Thyroid gland (tissue), 4 donors: Measurements from ENCODE around the gene LAMA4. TPM values are rescaled to one million over a fixed set of nuclear protein-coding genes. Genes with fewer than 3 reads are reported as not detected.

Experiments
- DNase-seq, 2 donors: peaks; one replicate each; pipeline ENCODE4 v3.0.0-alpha.2; 2019
- H3K27ac ChIP-seq, 3 donors: fragments of 200-600 bp; sonication (generic); 1 replicate in 2 of 3; 2 replicates in 1 of 3; pipeline ENCODE4 v1.5.1; 2016 to 2019; ENCODE audit warnings: mild to moderate bottlenecking in 1 of 3, moderate library complexity in 1 of 3
- H3K27me3 ChIP-seq: fragments of 200-600 bp; sonication (generic); one replicate; pipeline ENCODE4 v1.5.1; 2019
- H3K36me3 ChIP-seq, 2 donors: fragments of 200-600 bp; sonication (generic); one replicate each; pipeline ENCODE4 v1.5.1; 2016 to 2019
- H3K4me1 ChIP-seq, 2 donors: fragments of 200-600 bp; sonication (generic); one replicate each; pipeline ENCODE4 v1.5.1; 2017 to 2019
- H3K4me3 ChIP-seq, 3 donors: fragments of 200-600 bp; sonication (generic); replicated peaks in 1 of 3; 1 replicate in 2 of 3; 2 replicates in 1 of 3; pipeline ENCODE4 v1.5.1; 2016; ENCODE audit warnings: mild to moderate bottlenecking in 1 of 3
- H3K9me3 ChIP-seq: fragments of 200-600 bp; sonication (generic); one replicate; pipeline ENCODE4 v1.5.1; 2017
- POLR2A ChIP-seq, 2 donors: fragments of 450-650 bp; IDR thresholded peaks; one replicate each; pipeline ENCODE4 v1.6.1; 2017; ENCODE audit warnings: antibody characterized with exemption in 2 of 2, mild to moderate bottlenecking in 2 of 2, moderate library complexity in 1 of 2
- WGBS, 2 donors: methylation state at CpG; one replicate each; pipeline ENCODE4 v1.1.5; 2017; 5-methylcytosine and 5-hydroxymethylcytosine counted together
- intact Hi-C: fragments of 100-400 bp; cut with DNase I; formaldehyde crosslinking; loops from one replicate; pipeline ENCODE4 v1.15.1; 2023
- total RNA-seq, 4 donors: library from RNA; depleted of rRNA; stranded (reverse); fragments of >200 nt; gene quantifications; one replicate each; pipeline ENCODE4 v1.2.3, GENCODE V29; 2016
- TF ChIP-seq, protein P1 (sequence below), 6 experiments: fragments of 200-600 bp in 3 of 6; fragments of 450-650 bp in 3 of 6; sonication (generic) in 3 of 6; IDR thresholded peaks; one replicate each; pipeline ENCODE4 v1.5.1; 2016 to 2019; ENCODE audit warnings: antibody characterized with exemption in 6 of 6, mild to moderate bottlenecking in 2 of 6, inconsistent platforms in 1 of 6, moderate library complexity in 1 of 6

LAMA4 gene
- total RNA-seq, 4 donors from 2014 or later = 29.9 to 40.0 (median 35.3) TPM

DNA sequence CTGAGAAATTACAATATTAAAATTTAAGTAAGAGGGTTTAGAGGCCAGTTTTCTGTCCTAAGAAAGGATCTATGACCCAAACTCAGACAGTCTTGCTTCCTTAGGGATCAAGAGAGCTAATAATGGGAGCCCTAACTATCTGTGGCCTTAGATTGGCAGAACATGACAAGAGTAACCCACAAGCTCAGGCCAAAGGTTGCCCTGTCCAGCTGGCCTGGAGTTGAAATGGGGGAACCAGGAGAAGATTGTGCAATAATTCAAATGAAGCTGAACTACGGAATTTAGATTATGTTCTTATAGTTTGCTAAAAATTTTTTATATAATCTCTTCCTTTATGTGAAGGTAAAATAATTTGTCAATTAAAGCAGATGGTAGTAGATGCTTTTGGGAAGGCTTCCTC is 26.4 kb downstream of the LAMA4 start:
- H3K27me3 ChIP-seq = no peaks in the 10 kb centered on the region
- intact Hi-C loops = no loop called here
- 69 to 84% methylated on average over 1 of the region's 1 CpG for WGBS, 2 donors
- no peak for TF ChIP-seq POLR2A (IDR thresholded peaks at IDR 0.05)
- TF ChIP-seq, protein P1, sequence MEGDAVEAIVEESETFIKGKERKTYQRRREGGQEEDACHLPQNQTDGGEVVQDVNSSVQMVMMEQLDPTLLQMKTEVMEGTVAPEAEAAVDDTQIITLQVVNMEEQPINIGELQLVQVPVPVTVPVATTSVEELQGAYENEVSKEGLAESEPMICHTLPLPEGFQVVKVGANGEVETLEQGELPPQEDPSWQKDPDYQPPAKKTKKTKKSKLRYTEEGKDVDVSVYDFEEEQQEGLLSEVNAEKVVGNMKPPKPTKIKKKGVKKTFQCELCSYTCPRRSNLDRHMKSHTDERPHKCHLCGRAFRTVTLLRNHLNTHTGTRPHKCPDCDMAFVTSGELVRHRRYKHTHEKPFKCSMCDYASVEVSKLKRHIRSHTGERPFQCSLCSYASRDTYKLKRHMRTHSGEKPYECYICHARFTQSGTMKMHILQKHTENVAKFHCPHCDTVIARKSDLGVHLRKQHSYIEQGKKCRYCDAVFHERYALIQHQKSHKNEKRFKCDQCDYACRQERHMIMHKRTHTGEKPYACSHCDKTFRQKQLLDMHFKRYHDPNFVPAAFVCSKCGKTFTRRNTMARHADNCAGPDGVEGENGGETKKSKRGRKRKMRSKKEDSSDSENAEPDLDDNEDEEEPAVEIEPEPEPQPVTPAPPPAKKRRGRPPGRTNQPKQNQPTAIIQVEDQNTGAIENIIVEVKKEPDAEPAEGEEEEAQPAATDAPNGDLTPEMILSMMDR (IDR thresholded peaks at IDR 0.05) = no peak
- DNase-seq = no peak
- no peak overlapping the region for H3K4me3 ChIP-seq
- H3K27ac ChIP-seq = peak overlapping the region; percentile 9 to 48 (median 37)
- peaks cover 0 to 6% of the 10 kb centered on the region in 2 donors for H3K4me1 ChIP-seq
- H3K9me3 ChIP-seq = no peaks in the 10 kb centered on the region
- H3K36me3 ChIP-seq = no peaks in the 10 kb centered on the region

- Histone ChIP-seq H3K4me1 (peaks cover 0 to 8% of the 10 kb centered on the region in 2 donors), H3K36me3 (no peaks in the 10 kb centered on the region), H3K9me3 (no peaks in the 10 kb centered on the region), H3K27me3 (no peaks in the 10 kb centered on the region), H3K27ac (peak overlapping the region; percentile 9 to 48 (median 37)), H3K4me3 (no peak overlapping the region)
- WGBS, 2 donors = 72 to 84% methylated on average over 2 of the region's 2 CpGs
- DNase-seq = no peak
- TF ChIP-seq, protein P1 (IDR thresholded peaks at IDR 0.05) = no peak
- no peak for TF ChIP-seq POLR2A (IDR thresholded peaks at IDR 0.05)
- intact Hi-C loops = no loop called here
These were observed 27.0 kb downstream of the LAMA4 start for GRCh38 chr6:112227411-112227810.

GRCh38 chr6:112225691-112226090 is 28.7 kb downstream of the LAMA4 start:
- 69 to 83% methylated on average over 1 of the region's 1 CpG for WGBS, 2 donors
- no peak for DNase-seq
- H3K4me1 ChIP-seq = peaks cover 0 to 10% of the 10 kb centered on the region in 2 donors
- TF ChIP-seq POLR2A (IDR thresholded peaks at IDR 0.05) = no peak
- TF ChIP-seq, protein P1 (IDR thresholded peaks at IDR 0.05) = no peak
- H3K4me3 ChIP-seq = no peak overlapping the region
- intact Hi-C loops = no loop called here
- no peaks in the 10 kb centered on the region for H3K36me3 ChIP-seq
- H3K27ac ChIP-seq = no peak overlapping the region
- H3K9me3 ChIP-seq = no peaks in the 10 kb centered on the region
- no peaks in the 10 kb centered on the region for H3K27me3 ChIP-seq

- intact Hi-C loops = no loop called here
- TF ChIP-seq, protein P1 (IDR thresholded peaks at IDR 0.05) = no peak
- TF ChIP-seq POLR2A (IDR thresholded peaks at IDR 0.05) = no peak
- H3K27ac ChIP-seq = peak overlapping the region in 1 of 3 donors; percentile 60
- H3K9me3 ChIP-seq = no peaks in the 10 kb centered on the region
- no peaks in the 10 kb centered on the region for H3K36me3 ChIP-seq
- 81 to 90% methylated on average over 2 of the region's 2 CpGs for WGBS, 2 donors
- H3K4me1 ChIP-seq = peaks cover 0 to 10% of the 10 kb centered on the region in 2 donors
- H3K4me3 ChIP-seq = no peak overlapping the region
- H3K27me3 ChIP-seq = no peaks in the 10 kb centered on the region
- DNase-seq = no peak
These were observed 30.3 kb downstream of the LAMA4 start for GRCh38 chr6:112224088-112224487.

- no peaks in the 10 kb centered on the region for H3K27me3 ChIP-seq
- WGBS, 2 donors = 67 to 80% methylated on average over 3 of the region's 3 CpGs
- TF ChIP-seq POLR2A (IDR thresholded peaks at IDR 0.05) = no peak
- TF ChIP-seq, protein P1 (IDR thresholded peaks at IDR 0.05) = no peak
- intact Hi-C loops = no loop called here
- no peaks in the 10 kb centered on the region for H3K36me3 ChIP-seq
- H3K4me3 ChIP-seq = no peak overlapping the region
- DNase-seq = no peak
- peak overlapping the region in 2 of 3 donors; percentile 4 to 60 for H3K27ac ChIP-seq
- no peaks in the 10 kb centered on the region for H3K9me3 ChIP-seq
- peaks cover 6 to 18% of the 10 kb centered on the region in 2 donors for H3K4me1 ChIP-seq
These were observed 31.1 kb downstream of the LAMA4 start for GRCh38 chr6:112223070-112223861.
